ENCODE data around the gene NEMP1.

GRCh38 chr12:57098546-57098945 lies 20.0 kb upstream of the NEMP1 start:
- TF ChIP-seq CTCF (IDR thresholded peaks at IDR 0.05; ENCODE audit: control extremely low read depth in 1 of 3, insufficient read depth in 1 of 3, low read depth in 1 of 3, low read length in 3 of 3) (no peak), TAF1 (IDR thresholded peaks at IDR 0.05; ENCODE audit: low read depth, low read length) (no peak), USF2 (IDR thresholded peaks at IDR 0.05; ENCODE audit: low read length) (no peak), TEAD4 (IDR thresholded peaks at IDR 0.05; ENCODE audit: low read depth, low read length) (no peak), EP300 (IDR thresholded peaks at IDR 0.05; ENCODE audit: borderline replicate concordance in 1 of 2, low read depth in 2 of 2, low read length in 2 of 2) (no peak), CHD1 (IDR thresholded peaks at IDR 0.05; ENCODE audit: low read depth, low read length) (no peak), GABPA (IDR thresholded peaks at IDR 0.05; ENCODE audit: borderline replicate concordance, insufficient read depth, low read length) (no peak), PHF8 (conservative IDR thresholded peaks at IDR 0.05; ENCODE audit: low read depth, low read length) (no peak), POLR2AphosphoS5 (IDR thresholded peaks at IDR 0.05; ENCODE audit: low read depth, low read length) (no peak), RAD21 (IDR thresholded peaks at IDR 0.05 in 1 of 2, conservative IDR thresholded peaks at IDR 0.05 in 1 of 2; ENCODE audit: low read depth in 2 of 2, low read length in 2 of 2) (no peak), TCF12 (IDR thresholded peaks at IDR 0.05; ENCODE audit: low read depth, low read length) (no peak)
